GM21515 (cell line): Measurements from ENCODE around the gene PDX1.

Experiments
- ATAC-seq: cut with Tn5 transposase; IDR thresholded peaks from one replicate; pipeline ENCODE4 v1.9.1; 2021; ENCODE audit not compliant: unreplicated experiment

Gene PDX1

DNA sequence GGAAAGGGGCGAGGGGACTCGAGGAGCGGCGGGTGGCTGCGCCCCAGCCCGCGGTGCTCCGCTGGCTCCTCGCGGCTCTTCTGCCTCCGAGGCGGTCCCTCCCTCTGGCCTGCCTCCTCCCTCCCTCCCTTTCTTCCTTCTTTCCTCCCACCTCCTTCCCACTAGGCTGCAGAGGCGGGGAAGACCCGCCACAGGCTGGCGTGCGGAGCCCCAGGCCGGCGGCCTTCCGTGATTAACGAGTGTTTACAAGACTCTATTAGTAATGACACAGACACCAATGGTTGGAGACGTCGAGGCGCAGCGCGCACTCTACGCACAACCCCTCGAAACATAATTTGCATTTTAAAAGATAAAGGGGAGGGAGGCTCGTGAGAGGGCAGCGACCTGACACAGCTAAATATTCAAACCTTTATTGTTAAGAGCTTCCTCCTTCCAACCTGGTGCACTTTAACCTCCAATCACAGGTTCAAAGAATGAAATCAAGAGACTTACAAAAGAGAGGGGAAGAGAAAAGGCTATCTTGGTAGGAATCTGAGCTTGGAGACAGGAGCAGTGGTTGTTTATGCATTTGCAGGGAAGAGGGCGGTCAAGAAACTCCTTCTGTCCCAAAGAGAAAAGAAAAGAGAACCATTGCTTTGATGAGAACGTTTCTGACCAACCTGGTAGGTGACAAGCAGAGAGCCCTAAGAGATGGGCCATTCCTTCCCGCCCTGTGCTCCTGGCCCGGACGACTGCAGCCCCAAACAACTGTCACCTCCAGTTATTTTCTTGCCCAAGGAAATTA, 49.5 kb downstream of the PDX1 start, which contains the start of gene CDX2:
Gene CDX2, minus strand, starts transcription at position 234 of the 784 bp plus-strand sequence. CDS start 309 bp downstream, outside the sequence.
- no peak for ATAC-seq

DNA sequence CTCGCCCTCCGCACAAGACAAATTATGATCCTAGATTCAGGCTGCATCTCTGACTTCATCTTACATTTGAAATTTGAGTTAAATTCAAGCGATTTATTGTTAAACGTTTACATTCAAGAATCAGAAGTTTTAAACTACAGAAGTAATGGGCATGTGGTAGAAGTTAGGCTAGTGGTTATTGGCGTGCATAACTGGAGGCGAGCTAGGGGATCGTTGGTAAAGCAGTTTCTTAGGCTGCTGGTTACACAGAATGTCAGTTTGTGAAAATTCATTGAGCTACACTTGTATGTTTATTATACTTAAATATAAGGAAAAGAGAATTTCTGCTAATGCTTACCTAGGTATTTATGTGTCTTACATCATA, 50.0 kb downstream of the PDX1 start:
- no peak for ATAC-seq

GRCh38 chr13:27970382-27971235, 50.8 kb downstream of the PDX1 start:
- no peak for ATAC-seq

- no peak for ATAC-seq
These were observed 51.4 kb downstream of the PDX1 start for GRCh38 chr13:27971236-27971645.

GRCh38 chr13:27971776-27972477, 52.1 kb downstream of the PDX1 start:
- no peak for ATAC-seq

- ATAC-seq, result no peak
These were observed 52.6 kb downstream of the PDX1 start for GRCh38 chr13:27972478-27972820.

- no peak for ATAC-seq
These were observed 53.5 kb downstream of the PDX1 start for GRCh38 chr13:27973291-27973690.

GRCh38 chr13:27973961-27974662, 54.3 kb downstream of the PDX1 start:
- no peak for ATAC-seq
